Activated CD8-positive, alpha-beta memory T cell treated with anti-CD3 and anti-CD28 coated beads, Interleukin-2, amount 50 U/mL, for 1 hour (primary cell): Measurements from ENCODE around the gene SPPL3.

Source experiments
- DNase-seq: peaks from one replicate; pipeline ENCODE4 v3.0.0-alpha.2; 2020; ENCODE audit errors: extremely low read depth

The SPPL3 gene

GRCh38 chr12:120775862-120776552 lies 128.2 kb downstream of the SPPL3 start:
- no peak for DNase-seq

- DNase-seq: no peak
Measured at GRCh38 chr12:120774169-120774916, 129.8 kb downstream of the SPPL3 start.

GRCh38 chr12:120771097-120771496 lies 133.1 kb downstream of the SPPL3 start:
- no peak for DNase-seq

GRCh38 chr12:120767071-120768024 lies 136.8 kb downstream of the SPPL3 start:
- no peak for DNase-seq

GRCh38 chr12:120766566-120766965 lies 137.6 kb downstream of the SPPL3 start:
- DNase-seq: no peak

- no peak for DNase-seq
Measured at GRCh38 chr12:120764816-120765215, 139.3 kb downstream of the SPPL3 start.

GRCh38 chr12:120763250-120763649 lies 140.9 kb downstream of the SPPL3 start:
- no peak for DNase-seq

- no peak for DNase-seq
Measured at GRCh38 chr12:120762086-120762485, 142.1 kb downstream of the SPPL3 start.

GRCh38 chr12:120761519-120761934 lies 142.6 kb downstream of the SPPL3 start:
- no peak for DNase-seq

GRCh38 chr12:120760349-120761254 lies 143.6 kb downstream of the SPPL3 start:
- DNase-seq: no peak

GRCh38 chr12:120759591-120760348 lies 144.4 kb downstream of the SPPL3 start:
- no peak for DNase-seq

GRCh38 chr12:120758798-120759590 lies 145.2 kb downstream of the SPPL3 start:
- no peak for DNase-seq

- DNase-seq: no peak
Measured at GRCh38 chr12:120757949-120758348, 146.2 kb downstream of the SPPL3 start.

GRCh38 chr12:120757226-120757742 lies 146.9 kb downstream of the SPPL3 start:
- DNase-seq: no peak

- DNase-seq: no peak
Measured at GRCh38 chr12:120755269-120755668, 148.9 kb downstream of the SPPL3 start.

GRCh38 chr12:120754792-120755191 lies 149.4 kb downstream of the SPPL3 start:
- no peak for DNase-seq

GRCh38 chr12:120751389-120751788 lies 152.8 kb downstream of the SPPL3 start:
- DNase-seq: no peak

GRCh38 chr12:120750806-120751205 lies 153.4 kb downstream of the SPPL3 start:
- DNase-seq: no peak

GRCh38 chr12:120749256-120749655 lies 154.9 kb downstream of the SPPL3 start:
- DNase-seq: no peak
